Measurements from ENCODE around the gene SCN1B.

The SCN1B gene

GRCh38 chr19:35089554-35089953, 59.3 kb downstream of the SCN1B start:
- Histone ChIP-seq H3K4me1 (ENCODE audit: control insufficient read depth, insufficient read depth, low read length) (peaks cover 4% of the 10 kb centered on the region), H3K9ac (ENCODE audit: low read length in 2 of 2) (no peak overlapping the region), H3K4me3 (ENCODE audit: low read length in 2 of 2) (no peak overlapping the region), H3K27ac (ENCODE audit: low read length) (no peak overlapping the region), H3K36me3 (ENCODE audit: control insufficient read depth in 2 of 2, insufficient read depth in 2 of 2, low read length in 2 of 2) (no peaks in the 10 kb centered on the region), H3K27me3 (ENCODE audit: control insufficient read depth in 1 of 2, insufficient read depth in 2 of 2, low read length in 2 of 2) (peaks cover 10 to 15% of the 10 kb centered on the region in 2 donors), H3K9me3 (ENCODE audit: control insufficient read depth in 2 of 2, low read length in 2 of 2) (no peaks in the 10 kb centered on the region)
